ENCODE data around the gene OSTF1. TPM values are rescaled to one million over a fixed set of nuclear protein-coding genes. Genes with fewer than 3 reads are reported as not detected.

Gene OSTF1
- total RNA-seq, 1 donor from 2014 or later, result 20.6 TPM

DNA sequence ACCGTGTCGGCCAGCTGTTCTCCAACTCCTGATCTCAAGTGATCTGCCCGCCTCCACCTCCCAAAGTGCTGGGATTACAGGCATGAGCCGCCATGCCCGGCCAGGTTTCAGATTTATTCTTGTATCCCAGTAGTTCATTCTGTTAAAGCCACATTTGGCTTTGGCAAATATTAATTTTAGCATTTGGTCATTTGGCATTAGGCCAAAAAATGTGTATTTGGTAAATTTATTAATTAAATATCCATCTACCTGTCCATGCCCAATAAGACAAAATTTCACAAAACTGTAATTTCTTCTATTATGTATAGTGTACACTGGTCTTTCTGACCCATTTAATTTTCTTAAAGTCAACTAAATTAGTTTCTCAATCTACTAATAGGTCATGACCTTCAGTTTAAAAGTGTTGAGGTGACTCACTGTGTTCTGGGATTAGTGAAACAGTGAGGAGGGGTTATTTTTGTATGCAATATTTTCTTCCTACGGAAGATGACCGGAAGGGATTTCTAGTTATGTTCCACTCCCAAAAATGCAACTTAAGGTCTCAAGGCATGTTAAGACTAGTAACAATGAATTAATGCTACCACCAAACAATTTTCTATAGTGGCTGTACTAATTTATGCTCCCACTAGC lies 21.0 kb downstream of the OSTF1 start:
- intact Hi-C loops (cut with DNase I), result no loop called here
- DNase-seq (no peak), ATAC-seq (ENCODE audit: poor library complexity) (no peak)

DNA sequence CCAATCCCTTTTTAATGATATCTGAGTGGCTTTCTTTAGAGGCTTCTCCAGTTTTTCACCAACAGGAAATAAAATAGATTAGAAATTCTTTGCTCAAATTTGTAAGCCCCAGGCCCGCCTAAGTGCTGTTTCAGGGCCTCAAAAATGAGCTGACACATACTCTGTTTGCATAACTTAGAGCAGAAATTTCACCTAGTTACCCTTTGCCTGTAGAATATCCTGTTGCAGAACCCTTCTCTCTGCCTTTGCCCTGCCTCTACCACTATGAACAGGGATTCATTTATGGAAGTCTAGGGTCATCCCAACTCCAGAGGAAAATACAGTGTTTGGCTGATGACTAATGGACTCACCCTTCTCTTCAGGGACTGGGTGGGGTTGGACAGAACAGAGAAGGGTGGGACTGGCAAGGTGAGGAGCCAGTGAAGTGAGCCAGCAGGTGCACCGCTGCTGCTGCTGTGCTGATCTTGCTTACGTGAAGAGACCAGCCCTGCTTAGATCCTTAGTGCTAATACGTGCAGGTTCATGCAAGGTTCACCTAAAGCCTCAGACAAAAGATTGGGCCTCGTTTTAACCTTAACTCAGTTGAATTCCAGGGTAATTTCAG lies 22.8 kb downstream of the OSTF1 start:
- peak; percentile 9 for ATAC-seq (ENCODE audit: poor library complexity)
- intact Hi-C loops (cut with DNase I), result no loop called here

DNA sequence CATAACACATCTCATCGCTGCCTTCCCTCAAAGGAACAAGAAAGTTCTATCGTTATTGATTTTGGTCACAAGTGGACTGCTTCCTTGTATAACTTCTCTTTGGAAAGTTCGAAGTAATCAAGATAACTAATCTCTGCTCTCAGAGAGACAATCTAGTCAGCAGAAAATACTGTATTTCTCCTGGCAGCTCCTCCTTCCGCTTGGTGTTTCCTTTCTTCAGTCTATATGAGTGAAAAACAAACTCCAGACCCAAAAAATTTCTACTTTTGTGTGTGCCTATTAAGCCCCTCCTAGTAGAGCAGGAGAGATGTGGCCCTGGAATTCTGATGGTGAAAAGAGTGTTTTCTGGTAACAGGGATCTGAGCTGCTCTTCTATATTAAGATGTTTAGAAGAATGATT lies 24.5 kb downstream of the OSTF1 start:
- no peak for DNase-seq
- no peak for ATAC-seq (ENCODE audit: poor library complexity)
- intact Hi-C loops (cut with DNase I), result no loop called here

More for the DNA sequence above, 22.8 kb downstream of the OSTF1 start:
- DNase-seq, result no peak

DNA sequence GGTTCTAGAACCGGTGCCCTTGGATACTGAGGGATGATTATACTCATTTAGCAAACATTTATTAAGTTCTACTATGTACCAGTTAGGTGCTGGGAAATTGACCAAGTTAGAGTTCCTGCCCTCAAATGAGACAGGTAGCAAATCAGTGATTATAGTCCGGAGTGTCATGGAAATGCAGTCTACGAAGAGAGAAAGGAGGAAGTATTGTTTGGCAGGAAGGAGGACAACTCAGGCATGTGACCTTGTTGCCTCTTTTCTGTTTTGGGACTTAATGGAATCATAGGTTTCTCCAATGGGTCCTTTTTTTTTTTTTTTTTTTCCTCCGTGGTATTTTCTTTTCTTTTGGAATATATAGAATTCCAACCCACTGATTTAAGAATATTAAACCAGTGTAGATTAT lies 28.0 kb downstream of the OSTF1 start:
- no peak for DNase-seq
- no peak for ATAC-seq (ENCODE audit: poor library complexity)
- intact Hi-C loops (cut with DNase I), result no loop called here

DNA sequence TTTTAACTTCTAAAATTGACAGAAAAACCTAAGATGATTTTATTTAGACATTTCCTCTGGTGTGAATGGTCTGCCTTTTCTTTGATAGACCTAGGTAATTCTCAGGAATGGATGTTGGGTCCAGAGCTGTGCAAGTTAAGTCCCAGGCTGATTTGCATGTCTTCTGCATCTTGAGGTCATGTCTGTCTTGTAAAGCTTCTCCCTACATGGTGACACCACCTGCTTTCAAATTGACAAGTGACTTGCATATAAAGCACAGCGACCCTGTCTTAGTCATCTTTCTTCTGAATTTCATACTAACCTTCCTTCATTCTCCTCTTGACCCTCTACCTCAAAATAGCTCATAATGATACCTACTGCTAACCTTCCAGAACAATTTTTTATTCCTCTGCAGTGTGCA lies 29.2 kb downstream of the OSTF1 start:
- ATAC-seq (ENCODE audit: poor library complexity), result no peak
- no peak for DNase-seq
- intact Hi-C loops (cut with DNase I), result no loop called here

DNA sequence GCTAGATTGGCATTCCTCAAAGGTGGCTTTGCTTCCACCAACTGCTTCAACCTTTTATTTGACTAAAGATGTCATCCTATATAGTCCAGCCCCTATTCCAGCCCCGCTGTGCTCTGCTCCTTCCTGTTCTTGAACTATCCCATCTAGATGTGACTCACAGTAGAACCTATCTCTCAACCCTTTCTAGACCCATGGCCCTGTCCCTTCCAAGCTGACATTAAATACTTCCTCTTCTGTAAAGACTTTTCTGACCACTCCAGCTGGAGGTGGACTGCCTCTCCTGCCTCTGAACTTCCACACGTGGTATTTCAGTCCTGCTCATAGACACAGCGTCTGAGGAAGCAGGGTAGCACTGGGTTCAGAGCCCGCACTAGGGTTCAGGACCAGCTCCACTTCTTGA lies 32.4 kb downstream of the OSTF1 start:
- DNase-seq (no peak), ATAC-seq (ENCODE audit: poor library complexity) (peak; percentile 12)
- intact Hi-C loops (cut with DNase I), result no loop called here

DNA sequence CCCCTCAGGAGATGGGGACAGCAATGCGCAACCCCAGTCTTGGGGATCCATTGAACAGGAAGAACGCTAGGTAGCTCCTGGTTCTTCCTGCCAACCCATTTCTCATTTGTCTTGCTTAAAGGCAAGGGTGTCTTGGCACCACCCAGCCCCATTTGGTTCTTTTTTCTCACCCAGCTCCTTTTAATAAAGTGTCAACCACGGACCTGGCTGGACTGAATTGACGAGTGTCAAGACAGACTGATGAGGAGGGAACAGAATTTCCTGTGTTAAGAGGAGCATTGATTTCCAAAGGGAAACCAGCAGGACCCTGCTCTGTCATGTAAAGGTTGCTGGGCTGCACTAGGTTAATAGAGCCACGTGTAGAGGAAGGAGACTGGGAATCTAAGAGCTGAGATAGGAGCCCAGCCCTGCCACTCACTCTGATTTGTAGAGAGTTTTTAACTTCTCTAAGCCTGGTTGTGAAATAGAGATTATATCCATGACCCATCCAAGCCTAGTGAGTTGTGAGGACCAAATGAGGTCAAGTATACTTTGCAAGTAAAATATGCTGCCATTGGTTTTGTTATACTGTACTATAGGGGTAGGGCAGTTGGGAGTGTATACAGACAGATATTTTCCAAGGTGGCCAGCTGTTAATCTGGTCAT lies 33.7 kb downstream of the OSTF1 start:
- intact Hi-C loops (cut with DNase I), result no loop called here
- no peak for ATAC-seq (ENCODE audit: poor library complexity)

DNA sequence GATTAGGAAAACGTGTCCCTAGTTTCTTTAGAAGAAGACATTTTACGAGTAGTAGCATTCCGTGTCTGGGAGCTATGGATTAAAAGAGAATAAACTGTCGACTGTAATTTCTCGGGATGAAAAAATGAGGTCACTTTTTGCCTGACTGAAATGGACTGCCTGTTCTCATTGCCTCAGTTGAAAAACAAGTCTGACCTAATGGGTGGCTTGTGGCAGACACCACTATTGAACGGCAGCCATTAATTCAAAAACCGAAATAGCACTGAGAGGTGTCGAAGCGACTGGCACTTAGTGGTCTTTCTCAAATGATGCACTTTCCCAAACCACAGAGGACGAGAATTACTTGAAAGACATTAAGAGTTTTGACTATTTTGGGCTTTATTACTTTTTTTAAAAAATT lies 35.4 kb downstream of the OSTF1 start:
- ATAC-seq (ENCODE audit: poor library complexity), result no peak
- DNase-seq, result no peak
- intact Hi-C loops (cut with DNase I), result no loop called here

More for the DNA sequence above, 33.7 kb downstream of the OSTF1 start:
- no peak for DNase-seq

DNA sequence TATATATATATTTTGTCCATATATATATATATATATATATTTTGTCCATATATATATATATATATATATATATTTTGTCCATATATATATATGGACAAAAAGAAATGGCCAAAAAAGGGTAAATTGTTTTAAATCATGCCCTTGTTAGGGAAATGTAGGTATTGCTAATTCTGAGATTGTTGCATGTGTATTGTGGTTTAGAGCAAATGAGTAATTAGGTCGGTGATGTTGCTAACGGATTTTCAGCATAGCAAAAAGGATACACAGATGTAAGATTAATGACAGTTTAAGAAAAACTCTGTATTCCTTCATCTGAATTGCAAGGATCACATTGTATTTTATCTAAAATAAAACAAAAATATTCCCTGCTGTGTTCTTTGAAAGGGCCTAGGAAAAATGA lies 40.2 kb downstream of the OSTF1 start:
- ATAC-seq (ENCODE audit: poor library complexity), result no peak
- intact Hi-C loops (cut with DNase I), result no loop called here

DNA sequence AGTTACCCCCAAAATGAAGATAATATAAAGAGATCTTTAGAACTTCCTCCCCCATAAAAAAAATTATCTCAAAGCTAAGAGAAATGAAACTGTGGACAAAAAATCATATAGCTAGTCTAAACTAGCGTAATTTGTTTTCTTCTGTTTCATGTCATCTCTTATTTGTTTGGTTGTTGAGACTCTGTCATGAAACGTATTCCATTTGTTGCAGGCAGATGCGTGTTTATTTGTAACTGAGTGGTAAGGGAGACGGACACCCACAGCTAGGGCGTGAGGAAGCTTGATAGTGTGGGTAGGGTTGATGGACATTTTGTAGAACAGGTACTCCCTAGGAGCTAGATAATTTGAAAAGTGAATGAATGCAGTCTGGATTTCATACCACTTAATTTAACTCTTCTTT lies 41.9 kb downstream of the OSTF1 start:
- intact Hi-C loops (cut with DNase I), result no loop called here
- DNase-seq (no peak), ATAC-seq (ENCODE audit: poor library complexity) (no peak)

More for the DNA sequence above, 40.2 kb downstream of the OSTF1 start:
- no peak for DNase-seq

DNA sequence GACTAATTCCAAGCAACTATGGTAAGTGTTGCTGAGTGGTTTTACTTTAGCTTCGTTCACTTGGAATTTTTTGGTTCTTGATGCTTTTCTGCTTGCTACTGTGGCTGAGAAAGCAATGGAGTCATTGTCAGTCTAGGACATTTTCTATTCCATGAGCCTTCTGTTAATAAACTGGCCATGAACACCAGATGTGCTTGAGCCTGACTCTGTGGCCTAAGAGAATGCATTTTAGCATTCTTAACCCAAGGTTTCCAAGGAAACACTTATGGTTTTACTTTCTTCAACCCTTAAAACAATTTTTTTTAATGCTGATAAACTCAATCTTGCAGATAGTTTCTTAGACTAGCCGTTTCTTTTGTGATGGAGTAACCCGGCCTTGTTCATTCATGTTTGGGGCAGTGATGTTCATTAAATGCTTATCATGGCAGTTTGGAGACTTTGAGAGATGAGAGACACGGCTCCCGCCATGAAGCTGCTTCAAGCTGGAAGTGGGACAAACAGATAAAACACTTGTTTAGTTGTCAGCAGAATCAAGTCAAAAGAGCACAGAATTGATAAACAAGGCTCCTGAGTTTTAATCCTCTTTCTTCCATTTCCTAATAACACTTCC lies 42.4 kb downstream of the OSTF1 start:
- DNase-seq, result no peak
- ATAC-seq (ENCODE audit: poor library complexity), result no peak
- intact Hi-C loops (cut with DNase I), result no loop called here

DNA sequence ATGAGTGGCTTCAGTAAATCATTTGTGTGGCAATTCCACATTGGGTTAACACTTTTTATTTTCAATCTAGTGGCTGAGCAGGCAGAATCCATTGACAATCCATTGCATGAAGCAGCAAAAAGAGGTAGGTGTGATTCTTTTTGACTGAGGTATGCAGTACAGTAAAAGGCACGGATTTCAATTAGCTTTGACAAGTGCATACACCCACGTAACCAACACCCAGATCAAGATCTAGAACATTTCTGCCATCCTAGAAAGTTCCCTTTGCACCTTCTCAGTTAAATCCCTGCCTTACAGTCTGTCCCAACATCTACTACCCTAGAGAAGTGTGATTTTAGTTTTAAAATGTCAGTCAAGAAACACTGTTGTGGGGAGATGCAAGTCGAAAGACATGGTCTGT lies 43.4 kb downstream of the OSTF1 start:
- ATAC-seq (ENCODE audit: poor library complexity) (no peak), DNase-seq (no peak)
- intact Hi-C loops (cut with DNase I), result no loop called here

DNA sequence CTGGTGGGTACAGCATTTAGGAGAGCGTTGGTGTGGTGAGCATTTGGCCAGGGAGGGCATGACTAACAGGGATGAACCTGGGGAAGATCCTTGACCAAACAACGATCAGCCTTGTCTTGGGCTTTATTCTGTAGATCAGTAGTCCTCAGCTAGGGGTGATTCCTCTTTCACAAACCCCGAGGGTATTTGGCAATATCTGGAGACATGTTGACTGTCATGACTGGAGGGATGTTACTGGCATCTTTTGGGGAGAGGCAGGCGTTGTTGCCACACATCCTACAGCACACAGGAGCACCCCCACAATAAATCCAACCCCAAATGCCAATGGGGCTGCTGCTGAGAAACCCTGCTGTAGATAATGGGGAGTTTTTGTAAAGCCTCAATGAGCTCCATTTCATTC lies 43.9 kb downstream of the OSTF1 start:
- intact Hi-C loops (cut with DNase I), result no loop called here
- no peak for ATAC-seq (ENCODE audit: poor library complexity)

DNA sequence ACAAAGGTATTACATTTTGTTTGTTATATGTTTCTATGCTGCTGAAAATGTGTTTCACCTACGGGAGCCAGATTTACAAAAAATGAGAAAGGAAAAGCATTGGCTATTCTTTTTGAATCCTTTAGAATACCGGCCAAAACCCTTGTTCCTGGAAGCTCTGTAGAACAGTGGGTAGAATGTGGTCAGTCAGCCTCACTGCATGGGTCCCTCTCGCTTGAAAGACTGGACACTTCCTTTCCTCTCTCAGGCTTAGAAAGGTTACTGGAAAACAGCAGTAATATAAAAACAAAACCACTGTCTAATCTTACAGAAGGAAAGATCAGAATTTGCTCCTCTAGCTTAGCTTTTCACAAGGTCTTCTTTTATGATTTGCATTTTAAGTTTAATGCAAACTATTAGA lies 45.1 kb downstream of the OSTF1 start:
- DNase-seq (no peak), ATAC-seq (ENCODE audit: poor library complexity) (no peak)
- intact Hi-C loops (cut with DNase I), result no loop called here

More for the DNA sequence above, 43.9 kb downstream of the OSTF1 start:
- no peak for DNase-seq

DNA sequence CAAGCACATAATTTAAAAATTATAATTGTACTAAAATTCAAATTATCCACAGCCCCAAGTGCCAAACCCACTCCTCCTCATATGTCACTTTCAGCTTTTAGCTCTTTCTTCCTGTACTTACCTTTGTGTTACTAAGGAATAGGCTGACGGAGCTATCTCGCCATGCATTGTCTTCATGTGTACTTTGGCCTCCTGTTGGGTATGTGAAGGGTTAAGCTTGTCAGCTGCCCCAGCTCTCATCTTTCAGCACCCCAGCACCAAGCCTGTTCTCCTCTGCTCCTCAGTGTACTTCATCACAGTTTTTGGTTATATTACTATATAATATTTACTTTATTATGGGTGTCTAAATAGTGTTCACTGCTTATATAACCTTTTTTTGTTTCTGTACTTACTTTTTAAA lies 46.2 kb downstream of the OSTF1 start:
- ATAC-seq (ENCODE audit: poor library complexity) (no peak), DNase-seq (no peak)
- intact Hi-C loops (cut with DNase I), result no loop called here

DNA sequence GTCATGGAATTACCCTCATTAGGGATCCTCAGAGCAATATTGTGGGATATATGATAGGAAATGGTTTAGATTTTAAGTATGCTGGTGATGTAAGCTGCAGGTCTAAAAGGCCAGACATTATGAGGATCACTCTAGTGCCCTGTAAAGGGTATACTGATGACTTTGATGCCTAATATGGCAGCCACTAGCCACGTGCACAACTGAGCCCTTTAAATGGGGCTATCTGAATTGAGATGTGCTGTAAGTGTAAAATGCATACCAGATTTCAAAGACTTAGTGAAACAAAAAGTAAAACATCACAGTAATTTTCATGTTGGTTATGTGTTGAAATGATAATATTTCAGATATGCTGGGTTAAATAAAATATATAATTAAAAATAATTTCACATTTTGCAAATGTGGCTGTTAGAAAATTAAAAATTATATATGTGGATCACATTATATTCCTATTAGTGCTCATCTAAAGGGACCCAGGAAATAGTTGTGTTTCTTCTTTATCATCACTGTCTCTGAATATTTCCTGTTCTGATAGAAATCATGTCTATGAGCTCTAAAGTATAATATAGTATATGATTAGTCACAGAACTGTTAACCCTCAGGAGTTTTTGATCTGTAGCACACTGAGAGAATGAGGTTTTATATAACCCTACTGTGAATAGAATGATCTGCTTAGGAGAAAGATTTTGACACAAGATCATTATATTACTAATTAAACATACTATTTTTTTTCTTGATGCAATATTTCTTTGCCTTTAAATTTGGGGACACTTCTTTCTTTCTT lies 50.1 kb downstream of the OSTF1 start:
- DNase-seq, result no peak
- intact Hi-C loops (cut with DNase I), result no loop called here
- no peak for ATAC-seq (ENCODE audit: poor library complexity)

DNA sequence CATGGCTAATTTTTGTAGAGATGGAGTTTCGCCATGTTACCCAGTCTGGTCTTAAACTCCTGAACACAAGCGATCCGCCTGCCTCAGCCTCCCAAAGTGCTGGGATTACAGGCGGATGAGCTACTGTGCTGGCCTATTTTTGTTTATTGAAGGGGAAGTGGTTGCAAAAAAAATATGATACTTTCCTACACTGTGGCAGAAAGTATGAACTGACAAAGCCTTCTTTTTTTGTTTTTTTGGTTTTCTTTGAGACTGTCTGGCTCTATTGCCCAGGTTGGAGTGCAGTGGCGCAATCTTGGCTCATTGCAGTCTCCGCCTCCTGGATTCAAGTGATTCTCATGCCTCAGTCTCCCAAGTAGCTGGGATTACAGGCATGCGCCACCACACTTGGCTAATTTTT lies 50.9 kb downstream of the OSTF1 start:
- ATAC-seq (ENCODE audit: poor library complexity) (no peak), DNase-seq (no peak)
- intact Hi-C loops (cut with DNase I), result no loop called here

DNA sequence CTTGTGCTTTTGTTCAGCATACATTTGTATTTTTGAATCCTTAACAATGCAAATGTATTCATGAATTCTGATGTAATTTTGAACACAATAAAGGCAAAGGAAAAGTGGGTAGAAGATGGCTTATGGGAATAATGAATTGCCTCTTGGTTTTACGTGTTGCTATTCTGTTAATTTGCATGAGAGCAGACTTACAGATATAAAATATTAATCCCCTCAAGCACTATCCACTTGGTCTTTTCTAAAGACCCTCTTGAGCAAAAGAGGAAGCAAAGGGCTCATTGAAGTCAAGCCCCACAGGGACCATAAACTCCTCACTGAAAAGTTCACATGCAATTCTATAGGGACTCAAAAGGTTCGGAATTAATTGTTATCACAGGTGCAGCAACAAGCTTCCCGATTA lies 51.9 kb downstream of the OSTF1 start:
- ATAC-seq (ENCODE audit: poor library complexity) (no peak), DNase-seq (no peak)
- intact Hi-C loops (cut with DNase I), result no loop called here

DNA sequence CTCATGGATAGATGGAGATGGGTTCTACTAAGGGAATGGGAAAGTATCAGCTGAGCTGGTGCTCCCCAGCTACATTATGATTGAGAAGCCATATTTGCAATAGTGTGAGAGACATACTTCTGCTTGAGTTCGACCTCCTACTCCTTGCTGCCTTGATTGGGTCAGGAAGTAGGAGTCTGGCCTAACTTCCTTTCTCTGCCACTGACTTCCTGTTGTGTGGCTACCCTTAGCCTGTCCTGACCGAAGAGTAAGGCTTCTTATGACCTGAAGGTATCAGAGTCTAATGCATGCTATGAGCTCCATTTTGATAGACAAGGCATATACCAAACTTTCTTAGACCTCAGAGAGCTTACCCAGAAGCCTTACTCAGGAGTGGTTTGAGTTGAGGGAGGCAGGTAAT lies 53.9 kb downstream of the OSTF1 start:
- ATAC-seq (ENCODE audit: poor library complexity) (no peak), DNase-seq (no peak)
- intact Hi-C loops (cut with DNase I), result no loop called here

Measured in Right ventricle myocardium superior (tissue), 1 donor.